K562 (cell line): ENCODE data around the gene ZCCHC24. TPM values are rescaled to one million over a fixed set of nuclear protein-coding genes. Genes with fewer than 3 reads are reported as not detected.

Experiments used
- ATAC-seq: fragments of 200-7000 bp; cut with Tn5 transposase; 3 replicates; pipeline ENCODE4 v1.9.1; 2020; ENCODE audit warnings: moderate library complexity
- BruUV-seq: library from RNA; stranded (reverse); fragments of 400-500 nt; replicated peaks from 2 replicates; lab custom pipeline; 2021; lab: Mats Ljungman, UMichigan
- CTCF ChIA-PET: fragments of 300-600 bp; formaldehyde crosslinking; extraction: SDS; loops from one replicate; lab custom pipeline; 2021; ENCODE audit warnings: low intra/inter-chr PET ratio; lab: Yijun Ruan, JAX
- POLR2A ChIA-PET: fragments of 300-600, 350-650 bp; sonication (Branson Sonifier 250); formaldehyde crosslinking; extraction: SDS; loops from one replicate; lab custom pipeline; 2021; ENCODE audit warnings: antibody characterized with exemption, inconsistent platforms; lab: Yijun Ruan, JAX
- DNase-seq, 4 experiments: peaks; one replicate each; pipeline versions ENCODE4 v3.0.0 to v3.0.0-alpha.2; 2011 to 2018; ENCODE audit warnings: low spot score in 3 of 4, mixed read lengths in 3 of 4; ENCODE audit errors: extremely low read depth in 1 of 4
- FAIRE-seq: peaks from 2 replicates; lab custom pipeline; 2011; peaks lifted over from hg19 to GRCh38; lab: Jason Lieb, UNC
- H2AFZ ChIP-seq: 2 replicates; pipeline ENCODE4 v1.6.0; 2011; ENCODE audit warnings: low read depth, low read length, control low read depth, inconsistent platforms
- H3K27ac ChIP-seq: fragments of 200-600 bp; 3 replicates; pipeline ENCODE4 v1.8.0; 2011; ENCODE audit warnings: low read depth, mild to moderate bottlenecking, control low read depth, inconsistent platforms, low read length, moderate library complexity, mixed read lengths; ENCODE audit errors: extremely low read depth
- H3K27me3 ChIP-seq, 2 experiments: fragments of 300-600 bp in 1 of 2; 2 replicates in 1 of 2; 3 replicates in 1 of 2; pipeline versions ENCODE4 v1.6.0 to v1.8.0; 2011; ENCODE audit warnings: inconsistent platforms in 2 of 2, low read length in 2 of 2, mild to moderate bottlenecking in 1 of 2, mixed read lengths in 1 of 2, moderate library complexity in 1 of 2; ENCODE audit not compliant: control insufficient read depth in 2 of 2, insufficient read depth in 2 of 2
- H3K36me3 ChIP-seq: fragments of 300-600 bp; 3 replicates; pipeline ENCODE4 v1.8.0; 2011; ENCODE audit warnings: mild to moderate bottlenecking, low read length, inconsistent platforms; ENCODE audit not compliant: control insufficient read depth, insufficient read depth
- H3K4me1 ChIP-seq, 2 experiments: fragments of 200-600 bp in 1 of 2; replicated peaks in 1 of 2; 2 replicates in 1 of 2; 3 replicates in 1 of 2; pipeline versions ENCODE4 v1.5.1 to v1.8.0; 2011; ENCODE audit warnings: inconsistent platforms in 2 of 2, low read length in 2 of 2, mild to moderate bottlenecking in 1 of 2, mixed read lengths in 1 of 2, moderate library complexity in 1 of 2; ENCODE audit not compliant: control insufficient read depth in 2 of 2, insufficient read depth in 2 of 2
- H3K4me2 ChIP-seq: 2 replicates; pipeline ENCODE4 v1.6.1; 2011; ENCODE audit warnings: low read length, control low read depth, inconsistent platforms, mixed read lengths; ENCODE audit not compliant: insufficient read depth
- H3K4me3 ChIP-seq: fragments of 200-600 bp; sonication (generic), shearing (Covaris generic); 2 replicates; pipeline ENCODE4 v1.5.1; 2016; ENCODE audit warnings: control low read depth, inconsistent platforms
- H3K79me2 ChIP-seq: fragments of 200-600 bp; 3 replicates; pipeline ENCODE4 v1.8.0; 2011; ENCODE audit warnings: low read length, inconsistent platforms; ENCODE audit not compliant: control insufficient read depth, insufficient read depth
- H3K9ac ChIP-seq, 2 experiments: 2 replicates each; pipeline versions ENCODE4 v1.6.0 to v1.6.1; 2011; ENCODE audit warnings: low read depth in 2 of 2, low read length in 2 of 2, control low read depth in 1 of 2, inconsistent platforms in 1 of 2, mild to moderate bottlenecking in 1 of 2, mixed read lengths in 1 of 2; ENCODE audit not compliant: insufficient read depth in 1 of 2
- H3K9me1 ChIP-seq: one replicate; pipeline ENCODE4 v1.6.0; 2011; ENCODE audit warnings: inconsistent platforms, mild to moderate bottlenecking, low read length, moderate library complexity; ENCODE audit not compliant: control insufficient read depth, insufficient read depth
- H3K9me3 ChIP-seq: replicated peaks from 2 replicates; pipeline ENCODE4 v1.5.1; 2011; ENCODE audit warnings: low read depth, low read length, inconsistent platforms; ENCODE audit not compliant: control insufficient read depth, insufficient read depth
- H4K20me1 ChIP-seq: replicated peaks from 2 replicates; pipeline ENCODE4 v1.6.1; 2011; ENCODE audit warnings: low read length, inconsistent platforms, mixed read lengths; ENCODE audit not compliant: control insufficient read depth, insufficient read depth
- HDAC1 ChIP-seq, 2 experiments: fragments of 450-650 bp; IDR thresholded peaks; 2 replicates each; pipeline ENCODE4 v1.6.1; 2016 to 2017; ENCODE audit warnings: inconsistent platforms in 1 of 2, mild to moderate bottlenecking in 1 of 2, moderate library complexity in 1 of 2
- HNRNPL ChIP-seq: fragments of 200-400 bp; formaldehyde crosslinking; IDR thresholded peaks from 2 replicates; pipeline ENCODE4 v1.6.1; 2017; ENCODE audit warnings: low read depth, mild to moderate bottlenecking, low read length
- MAFK ChIP-seq: IDR thresholded peaks from 2 replicates; pipeline ENCODE4 v1.6.1; 2011; ENCODE audit warnings: low read length, improper control_type of control experiment
- MIER1 ChIP-seq: fragments of 450-650 bp; IDR thresholded peaks from 2 replicates; pipeline ENCODE4 v1.6.1; 2016; ENCODE audit warnings: antibody characterized with exemption, mild to moderate bottlenecking, low read depth
- NONO ChIP-seq, 2 experiments: fragments of 200-400 bp in 1 of 2; fragments of 450-650 bp in 1 of 2; formaldehyde crosslinking in 1 of 2; IDR thresholded peaks; 2 replicates each; pipeline ENCODE4 v1.6.1; 2017; ENCODE audit warnings: low read depth in 2 of 2, mild to moderate bottlenecking in 2 of 2, moderate library complexity in 2 of 2, low read length in 1 of 2
- NR2C1 ChIP-seq, 2 experiments: fragments of 450-650 bp; IDR thresholded peaks; 2 replicates each; pipeline ENCODE4 v1.6.1; 2017; ENCODE audit warnings: mild to moderate bottlenecking in 2 of 2, antibody characterized with exemption in 1 of 2, inconsistent platforms in 1 of 2, missing compliant biosample characterization in 1 of 2, missing genetic modification characterization in 1 of 2
- POLR2G ChIP-seq: fragments of 200-400 bp; formaldehyde crosslinking; IDR thresholded peaks from 2 replicates; pipeline ENCODE4 v1.6.1; 2017; ENCODE audit warnings: low read depth, mild to moderate bottlenecking, antibody characterized with exemption, low read length, moderate library complexity
- SMARCE1 ChIP-seq: fragments of 450-650 bp; IDR thresholded peaks from 2 replicates; pipeline ENCODE4 v1.7.1; 2016; ENCODE audit warnings: mild to moderate bottlenecking
- TCF3 ChIP-seq: sonication (generic); formaldehyde crosslinking; IDR thresholded peaks from 2 replicates; pipeline ENCODE4 v1.4.0; 2020; ENCODE audit warnings: mild to moderate bottlenecking, missing genetic modification reagents
- TGIF2 ChIP-seq: sonication (generic); formaldehyde crosslinking; IDR thresholded peaks from 2 replicates; pipeline ENCODE4 v1.8.1; 2022; ENCODE audit warnings: mild to moderate bottlenecking, missing genetic modification reagents, moderate library complexity
- XRCC5 ChIP-seq: fragments of 200-400 bp; formaldehyde crosslinking; IDR thresholded peaks from 2 replicates; pipeline ENCODE4 v1.6.1; 2017; ENCODE audit warnings: low read depth, mild to moderate bottlenecking, low read length
- YY1 ChIP-seq, 3 experiments: IDR thresholded peaks; 2 replicates each; pipeline ENCODE4 v1.6.1; 2011; ENCODE audit warnings: low read length in 2 of 3, mild to moderate bottlenecking in 2 of 3, moderate library complexity in 2 of 3, borderline replicate concordance in 1 of 3, control low read depth in 1 of 3, low read depth in 1 of 3; ENCODE audit not compliant: insufficient read depth in 3 of 3, insufficient replicate concordance in 2 of 3, control insufficient read depth in 1 of 3, insufficient read length in 1 of 3; ENCODE audit errors: extremely low read depth in 1 of 3
- ZEB2 ChIP-seq: fragments of 450-650 bp; IDR thresholded peaks from 2 replicates; pipeline ENCODE4 v1.6.1; 2016
- ZFP1 ChIP-seq: fragments of 450-650 bp; formaldehyde crosslinking; IDR thresholded peaks from 2 replicates; pipeline ENCODE4 v1.4.0; 2020; ENCODE audit warnings: mild to moderate bottlenecking, mixed read lengths
- ZNF398 ChIP-seq: fragments of 250-450 bp; sonication (Bioruptor Pico); IDR thresholded peaks from 2 replicates; pipeline ENCODE4 v1.8.0; 2021; ENCODE audit warnings: moderate library complexity, mild to moderate bottlenecking, inconsistent platforms
- ZNF584 ChIP-seq: fragments of 200-800 bp; sonication (Bioruptor generic); IDR thresholded peaks from 2 replicates; pipeline ENCODE4 v1.6.1; 2016; ENCODE audit warnings: low read depth, mild to moderate bottlenecking, missing genetic modification characterization, missing compliant biosample characterization
- ZNF655 ChIP-seq: fragments of 250-450 bp; sonication (Bioruptor Pico); IDR thresholded peaks from 2 replicates; pipeline ENCODE4 v1.5.0; 2021
- WGBS: fragments of 100-300 bp; shearing (Covaris generic); methylation state at CpG from one replicate; pipeline ENCODE4 v1.1.6; 2016; ENCODE audit warnings: low coverage, mixed read lengths; ENCODE audit not compliant: insufficient coverage; ENCODE audit errors: missing lambda C conversion rate; 5-methylcytosine and 5-hydroxymethylcytosine counted together
- in situ Hi-C: fragments of 300-500 bp; cut with MboI; formaldehyde crosslinking; loops from 4 replicates; pipeline ENCODE4 v1.15.0; 2018; ENCODE audit warnings: inconsistent platforms, mixed read lengths
- intact Hi-C: fragments of 100-400 bp; cut with micrococcal nuclease; formaldehyde crosslinking; loops from 2 replicates; pipeline ENCODE4 v1.14.2; 2022
- polyA plus RNA-seq, 8 experiments: library from polyadenylated mRNA; depleted of rRNA in 4 of 8; stranded (reverse) in 5 of 8; unstranded in 3 of 8; fragments of >200 nt; fragmentation: Nextera tagmentation in 2 of 8; fragmentation: Illumina TruSeq in 1 of 8; extraction: Ambion mirVana in 2 of 8; extraction: Trizol in 1 of 8; gene quantifications; 2 replicates each; pipeline versions ENCODE4 v1.2.1 to v1.2.3, GENCODE V29; 2011 to 2014; ENCODE audit warnings: inconsistent platforms in 1 of 8, missing spikeins in 1 of 8
- total RNA-seq, 7 experiments: library from RNA; depleted of rRNA in 6 of 7; stranded (reverse); fragments of >200 nt in 6 of 7; fragmentation: Illumina TruSeq in 2 of 7; extraction: Trizol in 2 of 7; gene quantifications; 2 replicates each; pipeline versions ENCODE4 v1.2.1 to v1.2.3, GENCODE V29; 2011 to 2021; ENCODE audit warnings: low replicate concordance in 1 of 7

Gene ZCCHC24
- total and polyA plus RNA-seq, 9 of the 15 experiments (the other 6 are each of a cell fraction or from before 2014, with no cell fraction given) = 0.84 to 11.0 (median 4.6) TPM

- Histone ChIP-seq H3K9me1 (peaks cover 10% of the 10 kb centered on the region), H3K4me3 (peak overlapping the region; percentile 9), H3K9me3 (no peaks in the 10 kb centered on the region), H4K20me1 (no peaks in the 10 kb centered on the region), H3K27ac (peak overlapping the region; percentile 83), H2AFZ (peak overlapping the region; percentile 90), H3K4me2 (peak overlapping the region; percentile 77), H3K9ac (peak overlapping the region; percentile 66 to 75), H3K36me3 (no peaks in the 10 kb centered on the region), H3K27me3 (no peaks in the 10 kb centered on the region), H3K4me1 (peaks cover 47 to 55% of the 10 kb centered on the region in 2 experiments), H3K79me2 (no peaks in the 10 kb centered on the region)
- peak; percentile 98 for FAIRE-seq
- intact Hi-C loops (loop anchor here (2.0 to 5.0 kb wide), 3 partner anchors 53 to 96 kb away; partner anchors contain the start of gene ZCCHC24), in situ Hi-C loops (loop anchor here (5.0 kb wide), 1 partner anchor 81 kb away; no protein-coding TSS in a partner anchor)
- POLR2A ChIA-PET = interaction anchor here (0.6 to 2.6 kb wide), 11 partner anchors 8 to 1555 kb away, joined by 3 to 11 read pairs (median 4); no protein-coding TSS in a partner anchor
- TSS peak; percentile 36 for BruUV-seq
- WGBS = 12% methylated on average over 12 of the region's 12 CpGs
- CTCF ChIA-PET = interaction anchor here (2.0 kb wide), 1 partner anchor 76 kb away, joined by 5 read pairs; no protein-coding TSS in a partner anchor
- DNase-seq = peak; percentile 94 to 98 (median 95)
- peak; percentile 90 for ATAC-seq
- TF ChIP-seq MAFK (no peak), MIER1 (peak; percentile 20; the same call in 1 of the 2 replicates), ZNF655 (no peak), XRCC5 (no peak), TCF3 (peak; percentile 89), NR2C1 (IDR thresholded peaks at IDR 0.05) (peak; percentile 80), NR2C1 (tag; IDR thresholded peaks at IDR 0.05) (peak; percentile 82), ZNF398 (CRISPR knock-in tag) (no peak), ZEB2 (peak; percentile 30; the same call in 1 of the 2 replicates), ZNF584 (CRISPR knock-in tag) (no peak), HDAC1 (IDR thresholded peaks at IDR 0.05) (peak in 1 of 2 experiments; percentile 81; a peak in 2 of 4 replicates), YY1 (IDR thresholded peaks at IDR 0.05; ENCODE audit: borderline replicate concordance in 1 of 3, control insufficient read depth in 1 of 3, extremely low read depth in 1 of 3, insufficient read depth in 3 of 3, insufficient read length in 1 of 3, insufficient replicate concordance in 2 of 3, low read depth in 1 of 3, low read length in 2 of 3) (peak in 2 of 3 experiments; percentile 62 to 84), ZFP1 (CRISPR knock-in tag) (no peak), HNRNPL (no peak), NONO (IDR thresholded peaks at IDR 0.05; ENCODE audit: low read depth in 2 of 2, low read length in 1 of 2) (no peak), TGIF2 (CRISPR knock-in tag) (no peak), SMARCE1 (peak; percentile 70; the same call in 1 of the 2 replicates), POLR2G (peak; percentile 1; the same call in 1 of the 2 replicates)
Measured at GRCh38 chr10:79391231-79392019, 54.0 kb downstream of the ZCCHC24 start.
